Measurements from ENCODE around the gene LRP2.

The LRP2 gene

GRCh38 chr2:169077674-169078240 is 284.6 kb downstream of the LRP2 start:
- Histone ChIP-seq H3F3A (ENCODE audit: insufficient read depth, low read length) (0 out of 2 replicates have a peak, but pooled peaks cover 4% of the 10 kb centered on the region), H2AFZ (ENCODE audit: low read length) (no peak overlapping the region), H3K9ac (ENCODE audit: low read length) (no peak overlapping the region), H3K27me3 (replicated peaks; ENCODE audit: insufficient read depth, low read length) (no peaks in the 10 kb centered on the region), H3K9me3 (replicated peaks; ENCODE audit: insufficient read depth, low read length) (no peaks in the 10 kb centered on the region), H3K4me1 (ENCODE audit: low read length) (peaks cover 11% of the 10 kb centered on the region), H3K4me3 (ENCODE audit: low read length) (no peak overlapping the region), H3K79me2 (ENCODE audit: low read length) (no peaks in the 10 kb centered on the region), H3K9me2 (replicated peaks; ENCODE audit: insufficient read depth, low read length) (no peaks in the 10 kb centered on the region), H4K20me1 (ENCODE audit: insufficient read depth, low read length) (no peaks in the 10 kb centered on the region), H3K27ac (ENCODE audit: low read length) (no peak overlapping the region), H3K4me2 (ENCODE audit: low read depth, low read length) (no peak overlapping the region), H3K36me3 (replicated peaks; ENCODE audit: insufficient read depth, low read length) (no peaks in the 10 kb centered on the region)
- DNase-seq, result no peak
- TF ChIP-seq CTCF (IDR thresholded peaks at IDR 0.05; ENCODE audit: low read length) (no peak), EZH2 (optimal IDR thresholded peaks at IDR 0.05; ENCODE audit: low read depth, low read length) (no peak), EZH2phosphoT487 (IDR thresholded peaks at IDR 0.05; ENCODE audit: low read length) (no peak)

All from MM.1S (cell line).